Esophagus mucosa (tissue), 1 donor: ENCODE results near the gene FAM217A. TPM values are rescaled to one million over a fixed set of nuclear protein-coding genes. Genes with fewer than 3 reads are reported as not detected.
"Not testable (repeated sequence)": the region's sequence is repeated elsewhere in the genome, so short reads cannot be mapped to it uniquely, and the experiment has no call there.

Experiments
- ATAC-seq: fragments of 200-7000 bp; cut with Tn5 transposase; one replicate; pipeline ENCODE4 v1.9.1; 2020
- total RNA-seq: library from RNA; stranded (reverse); gene quantifications from one replicate; pipeline ENCODE4 v1.2.4, GENCODE V29; 2023
- donor health status: DM: yes; HTN: yes; CAD: no.

FAM217A gene
- not detected for total RNA-seq

- no peak for ATAC-seq
These were observed at the start of gene FAM217A for GRCh38 chr6:4078691-4079471. FAM217A (minus strand) TSS chr6:4079137; CDS start chr6:4077414, 1,723 bp downstream.

- no peak for ATAC-seq
These were observed 49.1 kb upstream of the FAM217A start for GRCh38 chr6:4128072-4128471.

- ATAC-seq = no peak
These were observed 47.3 kb upstream of the FAM217A start for GRCh38 chr6:4125933-4126864.

GRCh38 chr6:4125500-4125899 lies 46.6 kb upstream of the FAM217A start:
- no peak for ATAC-seq

- ATAC-seq = no peak
These were observed 45.4 kb upstream of the FAM217A start for GRCh38 chr6:4124351-4124750.

GRCh38 chr6:4115741-4116140 lies 36.8 kb upstream of the FAM217A start:
- no peak for ATAC-seq

- no peak for ATAC-seq
These were observed 35.2 kb upstream of the FAM217A start for GRCh38 chr6:4114123-4114522.

- no peak for ATAC-seq
These were observed 34.7 kb upstream of the FAM217A start for GRCh38 chr6:4113649-4114048.

- ATAC-seq = no peak
These were observed 33.4 kb upstream of the FAM217A start for GRCh38 chr6:4112366-4112765.

- not testable (repeated sequence) for ATAC-seq
These were observed 30.5 kb upstream of the FAM217A start for GRCh38 chr6:4109363-4109815.

GRCh38 chr6:4108561-4109093 lies 29.7 kb upstream of the FAM217A start:
- no peak for ATAC-seq

GRCh38 chr6:4107873-4108272 lies 28.9 kb upstream of the FAM217A start:
- no peak for ATAC-seq

GRCh38 chr6:4105980-4106536 lies 27.1 kb upstream of the FAM217A start:
- ATAC-seq = no peak

- peak; percentile 53 for ATAC-seq
These were observed 25.0 kb upstream of the FAM217A start for GRCh38 chr6:4103929-4104328.

- ATAC-seq = no peak
These were observed 23.8 kb upstream of the FAM217A start for GRCh38 chr6:4102687-4103244.

- no peak for ATAC-seq
These were observed 22.4 kb upstream of the FAM217A start for GRCh38 chr6:4101298-4101697.

- no peak for ATAC-seq
These were observed 21.7 kb upstream of the FAM217A start for GRCh38 chr6:4100655-4101054.

GRCh38 chr6:4093288-4093687 lies 14.4 kb upstream of the FAM217A start:
- no peak for ATAC-seq

GRCh38 chr6:4091941-4092340 lies 13.0 kb upstream of the FAM217A start:
- no peak for ATAC-seq

GRCh38 chr6:4090043-4090442 lies 11.1 kb upstream of the FAM217A start:
- not testable (repeated sequence) for ATAC-seq

- no peak for ATAC-seq
These were observed 9.8 kb upstream of the FAM217A start for GRCh38 chr6:4088704-4089103.

- no peak for ATAC-seq
These were observed 6.4 kb upstream of the FAM217A start for GRCh38 chr6:4085332-4085700.
